Endodermal cell (in vitro differentiated cells): Measurements from ENCODE around the gene NBL1. TPM values are rescaled to one million over a fixed set of nuclear protein-coding genes. Genes with fewer than 3 reads are reported as not detected.
A peak's percentile ranks its signal among the peaks of the same experiment; 100 is the strongest.

Experiments
- DNase-seq: peaks from one replicate; pipeline ENCODE4 v3.0.0-alpha.2; 2017
- H3K27ac ChIP-seq: 2 replicates; pipeline ENCODE4 v1.5.1; 2013; ENCODE audit warnings: mild to moderate bottlenecking, low read depth, low read length, moderate library complexity
- H3K27me3 ChIP-seq: 2 replicates; pipeline ENCODE4 v1.6.1; 2013; ENCODE audit warnings: mild to moderate bottlenecking, low read length, moderate library complexity; ENCODE audit not compliant: insufficient read depth, control insufficient read depth, poor library complexity, severe bottlenecking
- H3K36me3 ChIP-seq: 2 replicates; pipeline ENCODE4 v1.7.0; 2013; ENCODE audit warnings: mild to moderate bottlenecking, low read length, moderate library complexity; ENCODE audit not compliant: control insufficient read depth, insufficient read depth
- H3K4me1 ChIP-seq: one replicate; pipeline ENCODE4 v1.7.0; 2013; ENCODE audit warnings: low read length; ENCODE audit not compliant: control insufficient read depth, insufficient read depth
- H3K4me3 ChIP-seq: 2 replicates; pipeline ENCODE4 v1.5.1; 2013; ENCODE audit warnings: mild to moderate bottlenecking, low read length, moderate library complexity
- H3K9ac ChIP-seq: 2 replicates; pipeline ENCODE4 v1.6.1; 2013; ENCODE audit warnings: mild to moderate bottlenecking, low read length, moderate library complexity; ENCODE audit not compliant: poor library complexity, severe bottlenecking; ENCODE audit errors: extremely low read depth
- H3K9me3 ChIP-seq: 2 replicates; pipeline ENCODE4 v1.6.1; 2013; ENCODE audit warnings: mild to moderate bottlenecking, low read length, moderate library complexity; ENCODE audit not compliant: control insufficient read depth
- H3K27ac Mint-ChIP-seq: 2 replicates; pipeline ENCODE4 v1.8.0; 2020; ENCODE audit warnings: mixed read lengths
- H3K27me3 Mint-ChIP-seq: 2 replicates; pipeline ENCODE4 v1.8.0; 2021; ENCODE audit warnings: mild to moderate bottlenecking, mixed read lengths; ENCODE audit not compliant: insufficient read depth
- H3K36me3 Mint-ChIP-seq: 2 replicates; pipeline ENCODE4 v1.8.0; 2020; ENCODE audit warnings: low read depth, mixed read lengths
- H3K4me1 Mint-ChIP-seq: 2 replicates; pipeline ENCODE4 v1.8.0; 2020; ENCODE audit warnings: mixed read lengths
- H3K4me3 Mint-ChIP-seq: 2 replicates; pipeline ENCODE4 v1.8.0; 2020; ENCODE audit warnings: mild to moderate bottlenecking, moderate library complexity, mixed read lengths
- H3K9me3 Mint-ChIP-seq: 2 replicates; pipeline ENCODE4 v1.8.0; 2020; ENCODE audit warnings: mild to moderate bottlenecking, mixed read lengths
- WGBS, 2 experiments: methylation state at CpG; one replicate each; pipeline versions ENCODE4 v1.1.5 to v1.1.7; 2013; ENCODE audit warnings: missing lambda C conversion rate in 2 of 2, mixed read lengths in 1 of 2; ENCODE audit not compliant: insufficient coverage in 1 of 2, insufficient read length in 1 of 2; 5-methylcytosine and 5-hydroxymethylcytosine counted together
- total RNA-seq, 2 donors: library from RNA; stranded (reverse); fragmentation: NEBNext Ultra II Directional in 1 of 2; extraction: Animal tissue kit (Norgen Biotek cat#: 25700) in 1 of 2; gene quantifications; 2 replicates in 1 of 2; 3 replicates in 1 of 2; pipeline ENCODE4 v1.2.1, GENCODE V29; 2021
- TF ChIP-seq, protein P1 (sequence below): fragments of 200-600 bp; sonication (generic); conservative IDR thresholded peaks from 2 replicates; pipeline ENCODE4 v1.5.0; 2021; ENCODE audit warnings: antibody characterized with exemption, mild to moderate bottlenecking

The NBL1 gene
- total RNA-seq, 2 donors from 2014 or later = 13.7 to 32.4 TPM

GRCh38 chr1:19698181-19698580, 54.1 kb downstream of the NBL1 start:
- Histone ChIP-seq H3K4me1 (no peaks in the 10 kb centered on the region), H3K9ac (no peak overlapping the region), H3K36me3 (no peaks in the 10 kb centered on the region), H3K27ac (no peak overlapping the region), H3K27me3 (no peaks in the 10 kb centered on the region), H3K4me3 (no peak overlapping the region), H3K9me3 (no peaks in the 10 kb centered on the region)
- H3K4me3 Mint-ChIP-seq = no peak overlapping the region
- H3K27ac Mint-ChIP-seq = no peak overlapping the region
- DNase-seq = no peak
- peaks cover 4% of the 10 kb centered on the region for H3K4me1 Mint-ChIP-seq
- H3K27me3 Mint-ChIP-seq = peaks cover 2% of the 10 kb centered on the region
- H3K9me3 Mint-ChIP-seq = no peaks in the 10 kb centered on the region
- TF ChIP-seq, protein P1, sequence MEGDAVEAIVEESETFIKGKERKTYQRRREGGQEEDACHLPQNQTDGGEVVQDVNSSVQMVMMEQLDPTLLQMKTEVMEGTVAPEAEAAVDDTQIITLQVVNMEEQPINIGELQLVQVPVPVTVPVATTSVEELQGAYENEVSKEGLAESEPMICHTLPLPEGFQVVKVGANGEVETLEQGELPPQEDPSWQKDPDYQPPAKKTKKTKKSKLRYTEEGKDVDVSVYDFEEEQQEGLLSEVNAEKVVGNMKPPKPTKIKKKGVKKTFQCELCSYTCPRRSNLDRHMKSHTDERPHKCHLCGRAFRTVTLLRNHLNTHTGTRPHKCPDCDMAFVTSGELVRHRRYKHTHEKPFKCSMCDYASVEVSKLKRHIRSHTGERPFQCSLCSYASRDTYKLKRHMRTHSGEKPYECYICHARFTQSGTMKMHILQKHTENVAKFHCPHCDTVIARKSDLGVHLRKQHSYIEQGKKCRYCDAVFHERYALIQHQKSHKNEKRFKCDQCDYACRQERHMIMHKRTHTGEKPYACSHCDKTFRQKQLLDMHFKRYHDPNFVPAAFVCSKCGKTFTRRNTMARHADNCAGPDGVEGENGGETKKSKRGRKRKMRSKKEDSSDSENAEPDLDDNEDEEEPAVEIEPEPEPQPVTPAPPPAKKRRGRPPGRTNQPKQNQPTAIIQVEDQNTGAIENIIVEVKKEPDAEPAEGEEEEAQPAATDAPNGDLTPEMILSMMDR = no peak
- no peaks in the 10 kb centered on the region for H3K36me3 Mint-ChIP-seq
- WGBS, 2 experiments = 76 to 80% methylated on average over 2 to 4 of the region's 4 CpGs

- H3K27ac ChIP-seq = no peak overlapping the region
- no peaks in the 10 kb centered on the region for H3K27me3 ChIP-seq
- Mint-ChIP-seq H3K9me3 (no peaks in the 10 kb centered on the region), H3K36me3 (no peaks in the 10 kb centered on the region), H3K27ac (no peak overlapping the region), H3K4me1 (peaks cover 8% of the 10 kb centered on the region), H3K27me3 (peaks cover 2% of the 10 kb centered on the region), H3K4me3 (no peak overlapping the region)
- DNase-seq = no peak
- WGBS, 2 experiments = 88 to 90% methylated on average over 10 to 14 of the region's 14 CpGs
- no peaks in the 10 kb centered on the region for H3K36me3 ChIP-seq
- H3K9ac ChIP-seq = no peak overlapping the region
- no peak overlapping the region for H3K4me3 ChIP-seq
- H3K4me1 ChIP-seq = no peaks in the 10 kb centered on the region
- no peaks in the 10 kb centered on the region for H3K9me3 ChIP-seq
- TF ChIP-seq, protein P1 = no peak
Observed at GRCh38 chr1:19700079-19700777, 56.1 kb downstream of the NBL1 start.

DNA sequence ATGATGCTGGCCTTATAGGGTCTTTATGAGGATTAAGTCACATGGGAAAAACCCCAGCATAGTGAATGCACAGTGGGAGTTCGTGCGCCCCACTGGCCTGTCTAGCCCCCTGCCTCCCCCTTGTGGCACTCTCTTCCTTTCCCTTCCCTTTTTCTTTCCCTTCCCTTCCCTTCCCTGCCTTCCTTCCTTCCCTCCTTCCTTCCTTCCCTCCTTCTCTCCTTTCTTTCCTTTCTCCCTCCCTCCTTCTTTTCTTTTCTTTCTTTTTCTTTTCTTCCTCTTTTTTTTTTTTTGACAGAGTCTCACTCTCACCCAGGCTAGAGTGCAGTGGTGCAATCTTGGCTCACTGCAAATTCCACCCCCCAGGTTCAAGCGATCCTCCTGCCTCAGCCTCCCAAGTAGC, 59.2 kb downstream of the NBL1 start:
- WGBS, 2 experiments = 81 to 83% methylated on average over 2 to 3 of the region's 3 CpGs
- no peak for DNase-seq
- Mint-ChIP-seq H3K4me3 (no peak overlapping the region), H3K9me3 (no peaks in the 10 kb centered on the region), H3K27me3 (no peaks in the 10 kb centered on the region), H3K4me1 (peaks cover 8% of the 10 kb centered on the region), H3K36me3 (no peaks in the 10 kb centered on the region), H3K27ac (no peak overlapping the region)
- Histone ChIP-seq H3K27me3 (no peaks in the 10 kb centered on the region), H3K4me3 (no peak overlapping the region), H3K9ac (no peak overlapping the region), H3K36me3 (no peaks in the 10 kb centered on the region), H3K4me1 (no peaks in the 10 kb centered on the region), H3K27ac (no peak overlapping the region), H3K9me3 (no peaks in the 10 kb centered on the region)
- TF ChIP-seq, protein P1 = peak; percentile 18
